Lung (tissue), 12 donors: ENCODE measurements around the gene PLA2G2F. TPM values are rescaled to one million over a fixed set of nuclear protein-coding genes. Genes with fewer than 3 reads are reported as not detected.

ENCODE experiments used
- ATAC-seq: fragments of 200-7000 bp; cut with Tn5 transposase; one replicate; pipeline ENCODE4 v1.9.1; 2020; ENCODE audit warnings: moderate number of reproducible peaks; ENCODE audit not compliant: insufficient read depth, low FRiP score
- DNase-seq, 3 donors: peaks; one replicate each; pipeline ENCODE4 v3.0.0-alpha.2; 2013 to 2017
- H3K27ac ChIP-seq, 2 donors: one replicate each; pipeline ENCODE4 v1.5.1; 2013; ENCODE audit warnings: mild to moderate bottlenecking in 2 of 2, moderate library complexity in 2 of 2, control low read depth in 1 of 2, inconsistent platforms in 1 of 2, low read depth in 1 of 2, low read length in 1 of 2
- H3K27me3 ChIP-seq, 3 donors: one replicate each; pipeline ENCODE4 v1.5.1; 2013; ENCODE audit warnings: low read length in 2 of 3; ENCODE audit not compliant: control insufficient read depth in 3 of 3, insufficient read depth in 3 of 3
- H3K36me3 ChIP-seq, 4 donors: one replicate each; pipeline ENCODE4 v1.5.1; 2013; ENCODE audit warnings: low read length in 4 of 4, mild to moderate bottlenecking in 1 of 4, moderate library complexity in 1 of 4; ENCODE audit not compliant: control insufficient read depth in 4 of 4, insufficient read depth in 4 of 4
- H3K4me1 ChIP-seq, 5 donors: one replicate each; pipeline ENCODE4 v1.5.1; 2013; ENCODE audit warnings: low read length in 5 of 5, mild to moderate bottlenecking in 2 of 5, moderate library complexity in 1 of 5; ENCODE audit not compliant: control insufficient read depth in 5 of 5, insufficient read depth in 5 of 5
- H3K4me3 ChIP-seq: one replicate; pipeline ENCODE4 v1.5.1; 2013; ENCODE audit warnings: mild to moderate bottlenecking, control low read depth, moderate library complexity
- H3K9ac ChIP-seq, 2 donors: one replicate each; pipeline ENCODE4 v1.5.1; 2013; ENCODE audit warnings: low read length in 2 of 2, control low read depth in 1 of 2; ENCODE audit not compliant: insufficient read depth in 1 of 2
- H3K9me3 ChIP-seq, 4 donors: one replicate each; pipeline ENCODE4 v1.5.1; 2013; ENCODE audit warnings: low read length in 3 of 4, mild to moderate bottlenecking in 1 of 4, moderate library complexity in 1 of 4; ENCODE audit not compliant: control insufficient read depth in 4 of 4, insufficient read depth in 3 of 4
- CTCF ChIP-seq: IDR thresholded peaks from 2 replicates; pipeline ENCODE4 v1.5.1; 2012; ENCODE audit warnings: mild to moderate bottlenecking; ENCODE audit errors: control extremely low read depth, extremely low read depth
- WGBS, 2 donors: extraction: QIAGEN DNeasy Blood & Tissue Kit; methylation state at CpG; one replicate each; pipeline ENCODE4 v1.1.7; 2013; 5-methylcytosine and 5-hydroxymethylcytosine counted together
- polyA plus RNA-seq, 2 donors: library from polyadenylated mRNA; stranded (reverse); fragments of 200-250 nt; gene quantifications; one replicate each; pipeline ENCODE4 v1.2.1, GENCODE V29; 2013
- total RNA-seq, 2 donors: library from RNA; depleted of rRNA in 1 of 2; stranded (reverse); fragments of >200 nt in 1 of 2; gene quantifications; one replicate each; pipeline ENCODE4 v1.2.1, GENCODE V29; 2014 to 2021
- donor health status: control.
- donor health status: control.
- donor health status: Bipolar disorder and iron deficiency.
- donor health status: healthy.
- donor health status: DM: yes; HTN: yes; CAD: no.

Gene PLA2G2F
- total and polyA plus RNA-seq, 4 donors, result not detected

- ATAC-seq, result no peak
- Histone ChIP-seq H3K9me3 (no peaks in the 10 kb centered on the region), H3K36me3 (no peaks in the 10 kb centered on the region), H3K4me3 (no peak overlapping the region), H3K9ac (no peak overlapping the region), H3K27me3 (peaks cover 0 to 7% (median 0%) of the 10 kb centered on the region in 3 donors), H3K27ac (no peak overlapping the region), H3K4me1 (peaks cover 0 to 15% (median 5%) of the 10 kb centered on the region in 5 donors)
- WGBS, 2 donors, result 59 to 69% methylated on average over 4 of the region's 4 CpGs
- TF ChIP-seq CTCF, result no peak
- DNase-seq, result no peak
Observed at GRCh38 chr1:20188455-20188817, 49.3 kb downstream of the PLA2G2F start.

DNA sequence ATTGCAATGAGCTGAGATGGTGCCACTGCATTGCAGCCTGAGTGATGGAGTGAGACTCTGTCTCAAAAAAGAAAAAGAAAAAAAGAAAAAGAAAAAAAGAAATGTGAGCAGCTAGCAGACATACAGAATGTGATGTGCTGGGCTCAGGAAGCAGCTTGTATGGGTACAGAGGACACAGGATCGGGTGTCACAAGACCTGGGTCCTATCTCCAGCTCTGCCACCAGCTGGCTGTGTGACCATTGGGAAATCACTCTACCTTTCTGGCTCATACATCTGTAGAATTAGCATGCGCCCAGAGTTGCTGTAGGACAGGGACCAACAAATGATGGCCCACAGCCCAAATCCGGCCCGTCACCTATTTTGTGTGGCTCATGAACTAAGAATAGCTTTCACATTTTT lies 50.5 kb downstream of the PLA2G2F start:
- DNase-seq (no peak), ATAC-seq (no peak)
- WGBS, 2 donors, result 94% methylated on average over 4 of the region's 4 CpGs
- H3K27ac ChIP-seq, result no peak overlapping the region
- H3K9ac ChIP-seq, result no peak overlapping the region
- no peaks in the 10 kb centered on the region for H3K9me3 ChIP-seq
- no peak for TF ChIP-seq CTCF
- no peaks in the 10 kb centered on the region for H3K27me3 ChIP-seq
- H3K4me3 ChIP-seq, result no peak overlapping the region
- H3K36me3 ChIP-seq, result no peaks in the 10 kb centered on the region
- peaks cover 0 to 21% (median 5%) of the 10 kb centered on the region in 5 donors for H3K4me1 ChIP-seq

DNA sequence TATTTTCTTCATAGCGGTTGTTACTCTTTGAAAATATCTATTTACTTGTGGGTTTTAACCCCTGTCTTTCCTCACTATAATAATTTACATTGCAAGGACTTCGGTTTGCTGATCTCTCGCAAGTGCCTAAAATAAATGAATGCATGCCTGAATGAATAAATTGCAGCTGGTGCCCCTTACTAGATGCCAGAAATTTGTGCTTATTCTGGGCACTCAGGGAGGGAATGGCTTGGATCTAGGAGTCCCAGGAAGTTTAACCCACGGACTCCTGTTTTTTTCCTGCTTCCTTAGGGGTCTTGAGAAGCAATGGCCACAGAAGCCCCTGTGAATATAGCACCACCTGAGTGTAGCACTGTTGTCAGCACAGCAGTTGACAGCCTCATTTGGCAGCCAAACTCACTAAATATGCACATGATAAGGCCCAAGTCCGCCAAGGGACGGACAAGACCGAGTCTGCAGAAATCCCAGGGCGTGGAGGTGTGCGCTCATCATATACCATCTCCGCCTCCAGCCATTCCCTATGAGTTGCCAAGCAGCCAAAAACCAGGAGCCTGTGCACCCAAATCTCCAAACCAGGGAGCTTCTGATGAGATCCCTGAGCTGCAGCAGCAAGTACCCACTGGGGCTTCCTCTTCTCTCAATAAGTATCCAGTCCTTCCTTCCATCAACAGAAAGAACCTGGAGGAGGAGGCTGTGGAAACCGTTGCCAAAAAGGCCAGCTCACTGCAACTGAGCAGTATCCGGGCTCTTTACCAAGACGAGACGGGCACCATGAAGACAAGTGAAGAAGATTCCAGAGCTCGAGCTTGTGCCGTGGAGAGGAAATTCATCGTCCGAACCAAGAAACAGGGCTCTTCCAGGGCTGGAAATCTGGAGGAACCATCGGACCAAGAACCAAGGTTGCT lies 51.4 kb downstream of the PLA2G2F start:
- no peak for TF ChIP-seq CTCF
- Histone ChIP-seq H3K9ac (no peak overlapping the region), H3K27ac (no peak overlapping the region), H3K9me3 (no peaks in the 10 kb centered on the region), H3K36me3 (no peaks in the 10 kb centered on the region), H3K4me3 (no peak overlapping the region), H3K27me3 (no peaks in the 10 kb centered on the region), H3K4me1 (peaks cover 0 to 24% (median 5%) of the 10 kb centered on the region in 5 donors)
- DNase-seq, result no peak
- WGBS, 2 donors, result 92 to 93% methylated on average over 19 of the region's 19 CpGs
- ATAC-seq, result no peak
